Measurements from ENCODE around the gene CHD9.
A peak's percentile ranks its signal among the peaks of the same experiment; 100 is the strongest.
"Not testable (repeated sequence)": the region's sequence is repeated elsewhere in the genome, so short reads cannot be mapped to it uniquely, and the experiment has no call there.

CHD9 gene

DNA sequence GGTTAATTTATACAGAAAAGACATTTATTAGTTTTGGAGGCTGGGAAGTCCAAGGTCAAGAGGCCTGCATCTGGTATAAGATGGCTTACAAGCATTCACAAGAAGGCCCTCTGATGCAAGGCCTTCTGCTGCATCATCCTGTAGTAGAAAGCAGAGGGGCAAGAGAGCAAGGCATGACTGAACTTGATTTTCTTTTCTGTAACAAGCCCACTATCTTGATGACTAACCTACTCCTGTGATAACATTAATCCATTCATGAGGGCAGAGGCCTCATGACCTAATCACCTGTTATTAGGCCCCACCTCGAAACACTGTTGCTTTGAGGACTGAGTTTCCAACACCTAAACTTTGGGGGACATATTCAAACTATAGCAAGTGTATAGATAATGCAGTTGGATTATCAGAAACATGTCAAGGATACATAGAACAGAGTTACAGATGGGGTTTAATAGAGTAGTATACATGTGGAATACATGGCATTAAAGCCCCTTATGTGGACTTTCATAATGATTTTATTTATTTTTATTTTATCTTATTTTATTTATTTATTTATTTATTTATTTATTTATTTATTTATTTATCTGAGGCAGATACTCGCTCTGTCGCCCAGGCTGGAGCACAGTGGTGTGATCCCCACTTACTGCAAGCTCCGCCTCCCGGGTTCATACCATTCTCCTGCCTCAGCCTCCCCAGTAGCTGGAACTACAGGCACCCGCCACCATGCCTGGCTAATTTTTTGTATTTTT lies 88.2 kb downstream of the CHD9 start:
- DNase-seq, result no peak

DNA sequence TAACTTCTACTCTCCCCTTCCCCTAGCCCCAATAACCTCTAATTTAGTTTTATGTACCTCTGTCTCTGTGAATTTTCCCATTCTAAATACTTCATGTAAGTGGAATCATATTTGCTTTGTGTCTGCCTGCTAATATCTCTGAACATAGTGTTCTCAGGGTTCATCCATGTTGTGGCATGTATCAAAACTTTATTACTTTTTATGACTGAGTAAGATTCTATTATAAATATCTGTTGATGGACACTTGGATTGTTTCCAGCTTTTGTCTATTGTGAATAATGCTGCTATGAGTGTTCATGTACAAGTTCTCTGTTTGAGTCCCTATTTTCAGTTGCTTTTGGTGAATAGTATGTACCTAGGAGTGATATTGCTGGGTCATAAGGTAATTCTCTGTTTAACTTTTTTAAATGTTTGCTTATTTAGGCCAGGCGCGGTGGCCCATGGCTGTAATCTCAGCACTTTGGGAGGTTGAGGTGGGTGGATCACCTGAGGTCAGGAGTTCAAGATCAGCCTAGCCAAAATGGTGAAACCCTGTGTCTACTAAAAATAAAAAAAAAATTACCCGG lies 92.8 kb downstream of the CHD9 start:
- no peak for DNase-seq

DNA sequence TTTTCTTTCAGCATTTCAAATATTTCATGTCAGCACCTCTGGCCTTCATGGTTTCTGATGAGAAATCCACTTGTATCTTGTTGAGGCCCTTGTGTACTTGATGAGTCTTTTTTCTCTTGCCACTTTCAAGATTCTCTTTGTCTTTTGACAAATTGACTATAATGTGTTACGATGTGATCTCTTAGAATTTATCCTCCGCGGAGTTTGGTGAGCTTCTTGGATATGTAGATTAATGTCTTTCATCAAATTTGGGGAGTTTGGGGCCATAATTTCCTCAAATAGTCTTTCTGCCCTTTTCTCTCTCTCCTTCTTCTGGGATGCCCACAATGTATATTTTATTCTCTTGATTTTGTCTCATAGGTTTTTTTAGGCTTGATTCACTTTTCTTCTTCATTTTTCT lies 96.0 kb downstream of the CHD9 start:
- no peak for DNase-seq

DNA sequence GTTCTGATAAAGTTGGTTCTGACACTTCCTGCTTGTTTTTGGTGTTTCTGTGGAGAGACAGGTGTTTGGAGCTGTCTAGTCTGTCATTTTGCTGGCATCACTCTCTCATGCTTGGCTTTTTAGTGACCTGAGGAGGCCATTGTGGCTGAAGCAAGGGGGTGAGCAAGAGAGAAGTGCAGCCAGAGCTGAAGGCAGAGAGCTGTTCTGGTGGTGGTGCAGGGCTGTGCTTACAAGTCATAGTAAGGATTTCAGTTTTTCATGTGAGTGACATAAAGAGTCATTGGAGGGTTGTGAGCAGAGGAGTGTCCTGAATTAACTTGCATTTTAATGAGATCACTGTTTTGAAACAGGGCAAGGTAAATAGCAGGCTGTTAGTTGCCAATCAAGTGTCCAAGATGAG lies 97.5 kb downstream of the CHD9 start:
- no peak for DNase-seq

DNA sequence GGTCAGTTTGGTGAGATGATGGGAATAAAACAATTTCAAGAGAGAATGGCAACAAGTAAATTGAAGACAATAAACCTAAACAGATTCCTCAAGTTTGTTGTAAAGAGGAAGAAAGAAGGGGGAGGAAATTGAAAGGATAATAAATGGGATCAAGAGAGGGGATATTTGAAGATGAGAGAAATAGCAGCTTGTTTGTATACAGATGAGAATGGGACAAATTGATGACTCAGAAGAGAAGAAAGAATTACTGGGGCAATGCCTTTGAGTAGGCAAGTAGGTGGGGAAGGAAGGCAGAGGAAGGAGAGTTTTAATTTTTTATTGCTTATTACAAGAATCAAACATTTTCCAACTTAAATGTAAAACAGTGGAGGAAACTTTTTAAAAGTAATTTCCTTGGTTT lies 98.3 kb downstream of the CHD9 start:
- no peak for DNase-seq

DNA sequence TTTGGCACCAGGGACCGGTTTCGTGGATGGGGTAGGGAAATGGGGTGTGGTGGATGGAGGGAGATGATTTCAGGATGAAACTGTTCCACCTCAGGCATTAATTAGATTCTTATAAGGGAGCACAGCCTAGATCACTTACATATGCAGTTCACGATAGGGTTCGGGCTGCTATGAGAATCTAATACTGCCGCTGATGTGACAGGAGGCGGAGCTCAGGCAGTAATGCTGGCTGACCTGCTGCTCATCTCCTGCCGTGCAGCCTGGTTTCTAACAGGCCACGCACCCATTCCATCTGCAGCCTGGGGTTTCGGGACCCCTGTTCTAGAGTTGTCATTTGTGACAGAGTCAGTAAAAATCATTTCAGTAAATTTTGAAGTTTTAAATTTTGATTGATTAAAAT lies 99.7 kb downstream of the CHD9 start:
- DNase-seq, result no peak

DNA sequence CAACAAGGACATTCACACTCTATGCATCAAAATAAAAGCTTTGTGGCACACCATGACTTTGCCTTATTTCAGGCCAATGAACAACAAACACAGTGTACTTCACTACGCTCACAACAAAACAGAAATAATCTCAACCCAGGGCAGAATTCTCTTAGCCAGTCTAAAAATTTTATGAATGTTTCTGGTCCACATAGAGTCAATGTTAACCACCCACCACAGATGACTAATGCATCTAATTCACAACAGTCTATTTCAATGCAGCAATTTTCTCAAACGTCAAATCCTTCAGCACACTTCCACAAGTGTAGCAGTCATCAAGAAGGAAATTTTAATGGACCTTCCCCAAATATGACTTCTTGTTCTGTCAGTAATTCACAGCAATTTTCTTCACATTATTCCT lies 101.7 kb downstream of the CHD9 start:
- no peak for DNase-seq

DNA sequence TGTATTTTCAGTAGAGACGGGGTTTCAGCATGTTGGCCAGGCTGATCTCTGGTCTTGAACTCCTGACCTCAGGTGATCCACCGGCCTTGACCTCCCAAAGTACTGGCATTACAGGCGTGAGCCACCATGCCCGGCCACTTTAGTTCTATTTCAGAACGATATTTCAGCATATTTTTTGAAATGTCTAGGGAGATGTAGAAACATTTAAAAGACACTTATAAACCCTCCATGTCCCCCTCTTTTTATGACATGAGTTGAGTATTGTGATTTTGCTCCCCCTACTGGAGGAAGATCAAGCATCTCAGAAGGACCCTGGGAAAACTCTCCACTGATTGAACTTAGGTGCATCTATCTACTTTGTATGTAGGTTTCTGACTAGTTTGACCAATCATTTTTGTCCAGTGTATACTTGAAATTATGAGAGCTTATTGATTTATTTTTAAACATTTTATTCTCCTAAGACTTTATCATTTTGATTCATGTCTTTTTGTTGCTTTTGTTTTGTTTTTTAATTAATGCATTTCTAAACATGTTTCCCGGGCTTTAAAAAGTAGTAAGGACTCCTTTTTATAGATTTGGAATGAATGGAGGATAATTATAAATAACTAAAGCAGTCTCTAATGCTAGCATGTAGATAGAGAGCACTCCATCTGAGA lies 105.1 kb downstream of the CHD9 start:
- DNase-seq, result peak; percentile 62

DNA sequence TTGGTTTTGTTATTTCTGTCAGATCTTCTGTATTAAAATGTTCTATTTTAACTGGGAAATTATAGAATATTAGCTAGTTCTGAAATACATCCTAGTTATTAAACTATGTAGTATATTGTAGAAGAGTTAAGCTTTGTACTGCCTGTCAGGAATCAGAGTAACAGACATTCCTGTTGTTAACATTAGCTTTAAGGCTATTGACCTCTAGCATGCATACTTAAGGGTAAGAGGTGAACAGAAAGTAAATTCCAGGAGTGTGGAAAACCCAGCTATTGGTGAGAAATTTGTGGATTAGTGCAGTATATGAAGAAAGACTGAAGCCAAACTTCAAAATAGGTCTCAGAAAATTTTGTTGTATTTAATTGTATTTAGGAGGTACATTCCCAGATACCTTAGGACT lies 111.3 kb downstream of the CHD9 start:
- no peak for DNase-seq

DNA sequence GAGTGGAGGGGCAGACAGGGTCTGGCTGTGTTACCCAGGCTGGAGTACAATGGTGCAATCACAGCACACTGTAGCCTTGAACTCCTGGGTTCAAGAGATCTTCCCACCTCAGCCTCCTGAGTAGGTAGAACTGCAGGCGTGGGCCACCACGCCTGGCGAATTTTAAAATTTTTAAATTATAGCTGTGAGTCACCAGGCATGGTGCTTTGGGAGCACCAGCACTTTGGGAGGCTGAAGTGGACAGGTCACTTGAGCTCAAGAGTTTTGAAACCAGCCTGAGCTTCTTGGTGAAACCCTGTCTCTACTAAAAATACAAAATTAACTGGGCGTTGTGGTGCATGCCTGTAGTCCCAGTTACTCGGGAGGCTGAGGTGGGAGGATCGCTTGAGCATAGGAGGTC lies 114.0 kb downstream of the CHD9 start:
- DNase-seq, result no peak

DNA sequence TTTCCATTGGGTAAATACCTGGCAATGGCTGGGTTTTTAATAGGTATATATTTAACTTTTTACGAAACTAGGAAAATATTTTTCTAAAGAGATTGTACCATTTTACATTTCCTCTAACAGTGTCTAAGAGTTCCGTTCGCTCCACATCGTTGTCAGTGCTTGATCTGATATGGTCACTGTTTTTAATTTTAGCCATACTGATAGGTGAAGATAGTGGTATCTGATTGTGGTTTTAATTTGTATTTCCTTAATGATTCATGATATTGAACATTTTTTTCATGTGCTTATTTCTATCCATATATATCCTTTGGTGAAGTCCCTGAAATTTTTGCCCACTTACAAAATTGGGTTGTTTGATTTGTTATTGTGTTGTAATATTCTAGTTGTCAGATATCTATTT lies 117.7 kb downstream of the CHD9 start:
- no peak for DNase-seq

DNA sequence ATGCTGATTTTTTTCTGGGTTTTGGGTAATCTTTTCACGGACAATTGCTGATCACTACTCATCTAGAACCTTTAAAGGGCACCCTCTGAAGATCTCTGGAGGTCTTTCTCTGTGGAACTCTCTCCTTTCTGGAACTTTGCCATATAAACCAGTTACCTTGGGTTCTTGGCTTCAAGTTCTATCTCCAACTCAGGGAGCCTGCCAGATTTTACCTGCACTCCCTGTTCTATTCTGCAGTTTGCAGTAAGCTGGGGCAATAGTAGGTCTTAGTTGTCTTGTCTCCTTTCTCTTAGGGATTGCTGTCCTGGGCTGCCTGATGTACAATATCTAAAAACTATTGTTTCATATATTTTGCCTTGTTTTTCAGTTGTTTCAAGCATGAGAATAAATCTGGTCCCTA lies 120.3 kb downstream of the CHD9 start:
- no peak for DNase-seq

DNA sequence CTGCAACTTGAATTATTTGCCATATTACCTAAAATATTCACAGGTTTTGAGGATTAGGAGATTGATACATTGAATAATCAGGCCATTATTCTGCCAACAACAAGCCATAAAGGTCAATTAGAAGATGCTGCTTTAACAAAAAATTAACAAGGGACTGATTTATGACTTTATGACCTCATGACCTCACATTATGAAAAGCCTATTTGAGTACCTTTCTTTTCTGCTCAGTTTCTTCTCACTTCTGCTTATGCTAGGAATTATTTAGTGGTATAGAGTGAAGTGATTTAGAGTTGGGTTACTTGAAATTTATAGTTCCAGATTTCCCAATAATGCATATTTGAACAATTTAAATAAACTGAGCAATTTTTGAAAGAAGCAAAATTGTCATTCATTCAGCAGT lies 121.6 kb downstream of the CHD9 start:
- no peak for DNase-seq

DNA sequence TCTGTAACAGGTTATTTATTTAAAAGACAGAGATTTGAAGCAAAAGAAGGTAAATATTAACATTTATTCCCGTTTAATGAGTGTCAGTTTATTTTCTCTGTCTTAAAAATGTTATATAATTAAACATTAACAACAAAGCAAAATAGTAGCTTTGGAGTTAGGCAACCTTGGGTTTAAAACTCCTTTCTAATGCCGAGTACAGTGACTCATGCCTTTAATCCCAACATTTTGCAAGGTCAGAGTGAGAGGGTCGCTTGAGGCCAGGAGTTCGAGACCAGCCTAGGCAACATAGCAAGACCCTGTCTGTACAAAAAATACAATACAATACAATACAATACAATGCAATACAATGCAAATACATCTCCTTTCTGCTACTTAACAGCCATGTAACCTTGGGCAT lies 128.7 kb downstream of the CHD9 start:
- no peak for DNase-seq

DNA sequence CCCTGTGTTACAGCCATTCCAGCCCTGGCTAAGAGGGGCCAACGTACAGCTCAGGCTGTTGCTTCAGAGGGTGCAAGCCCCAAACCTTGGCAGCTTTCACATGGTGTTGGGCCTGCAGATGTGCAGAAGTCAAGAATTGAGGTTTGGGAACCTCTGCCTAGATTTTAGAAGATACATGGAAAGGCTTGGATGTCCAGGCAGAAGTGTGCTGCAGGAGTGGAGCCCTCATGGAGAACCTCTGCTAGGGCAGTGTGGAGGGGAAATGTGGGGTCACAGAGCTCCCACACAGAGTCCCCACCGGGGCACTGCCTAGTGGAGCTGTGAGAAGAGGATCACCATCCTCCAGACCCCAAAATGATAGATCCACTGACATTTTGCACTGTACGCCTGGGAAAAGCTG lies 130.9 kb downstream of the CHD9 start:
- DNase-seq, result not testable (repeated sequence)

DNA sequence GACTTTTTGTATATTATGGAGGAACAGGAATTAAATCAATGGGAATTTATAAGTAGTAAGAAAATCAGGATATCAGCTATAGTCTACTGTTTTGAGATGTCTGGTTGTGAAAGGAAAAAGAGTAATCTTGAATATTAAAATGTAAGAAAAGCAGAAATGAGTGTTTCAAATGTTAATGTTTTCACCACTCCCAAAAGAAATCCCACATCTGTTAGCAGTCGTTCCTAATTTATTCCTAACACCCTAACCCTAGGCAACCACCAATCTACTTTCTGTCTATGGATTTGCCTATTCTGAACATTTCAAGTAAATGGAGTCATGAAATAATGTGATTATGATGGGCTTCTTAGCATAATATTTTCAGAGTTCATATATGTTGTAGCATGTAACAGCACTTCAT lies 133.0 kb downstream of the CHD9 start:
- no peak for DNase-seq

DNA sequence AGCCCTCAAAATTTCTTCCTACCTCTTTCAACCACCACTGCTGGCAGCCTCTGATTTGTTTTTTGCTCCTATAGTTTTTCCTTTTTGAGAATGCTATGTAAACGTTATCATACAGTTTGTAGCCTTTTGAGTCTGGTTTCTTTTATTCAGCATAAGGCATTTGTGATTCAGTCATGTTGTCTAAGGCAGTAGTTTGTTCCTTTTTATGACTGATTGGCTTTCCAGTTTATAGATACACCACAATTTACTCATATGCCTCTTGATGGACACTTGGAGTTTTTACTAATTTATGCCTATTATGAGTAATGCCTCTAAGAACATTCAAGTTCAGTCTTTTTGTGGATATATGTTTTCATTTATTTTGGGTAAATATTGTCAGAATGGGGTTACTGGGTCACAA lies 136.6 kb downstream of the CHD9 start:
- DNase-seq, result peak; percentile 25

DNA sequence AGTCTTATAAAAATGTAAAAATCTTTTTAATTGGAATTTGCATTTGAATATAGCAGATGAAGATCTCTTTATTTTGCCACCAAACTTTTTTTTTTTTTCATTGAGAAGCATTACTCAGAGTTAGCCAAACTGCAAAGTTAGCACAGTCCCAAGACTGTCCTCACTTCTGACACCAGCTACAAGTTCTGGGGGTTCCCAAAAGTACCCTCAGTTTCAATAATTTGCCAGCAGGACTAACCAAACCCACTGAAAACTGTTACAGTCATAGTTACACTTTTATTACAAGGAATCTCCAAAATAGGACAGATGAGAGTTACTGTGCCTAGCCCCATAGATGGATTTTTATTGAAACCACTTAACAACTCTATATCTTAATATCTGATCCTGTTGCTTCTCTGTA lies 144.1 kb downstream of the CHD9 start:
- DNase-seq, result no peak

DNA sequence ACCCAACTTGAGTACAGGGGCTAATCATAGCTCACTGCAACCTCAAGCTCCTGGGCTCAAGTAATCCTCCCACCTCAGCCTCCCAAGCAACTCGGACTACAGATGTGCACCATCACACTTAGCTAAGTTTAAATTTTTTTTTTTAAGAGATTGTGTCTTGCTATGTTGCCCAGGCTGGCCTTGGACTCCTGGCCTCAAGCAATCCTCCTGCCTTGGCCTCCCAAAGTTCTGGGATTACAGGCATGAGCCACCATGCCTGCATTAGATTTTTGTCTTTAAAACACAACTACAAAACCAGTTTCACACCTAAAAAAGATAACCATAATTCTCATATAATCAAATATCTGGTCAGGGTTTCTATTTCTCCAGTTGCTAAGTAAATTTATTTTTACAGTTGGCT lies 147.1 kb downstream of the CHD9 start:
- DNase-seq, result no peak

DNA sequence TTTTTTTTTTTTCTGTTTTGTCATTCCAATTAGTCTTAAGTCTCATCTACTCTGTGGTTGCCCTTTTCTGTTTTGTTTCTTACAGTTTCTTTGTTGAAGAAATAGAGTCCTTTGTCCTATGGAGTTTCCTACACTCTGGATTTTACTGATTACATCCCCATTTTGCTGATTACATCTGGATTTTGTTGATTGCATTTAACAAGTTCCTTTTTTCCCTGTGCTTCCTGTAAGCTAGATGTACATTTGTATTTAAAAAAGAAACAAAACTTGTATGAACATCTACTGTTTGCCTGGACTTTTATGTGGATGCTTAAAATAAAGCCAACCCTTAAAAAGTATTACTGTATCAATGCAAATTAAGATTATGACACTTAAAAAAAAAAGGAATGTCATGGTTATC lies 147.6 kb downstream of the CHD9 start:
- peak; percentile 4 for DNase-seq

DNA sequence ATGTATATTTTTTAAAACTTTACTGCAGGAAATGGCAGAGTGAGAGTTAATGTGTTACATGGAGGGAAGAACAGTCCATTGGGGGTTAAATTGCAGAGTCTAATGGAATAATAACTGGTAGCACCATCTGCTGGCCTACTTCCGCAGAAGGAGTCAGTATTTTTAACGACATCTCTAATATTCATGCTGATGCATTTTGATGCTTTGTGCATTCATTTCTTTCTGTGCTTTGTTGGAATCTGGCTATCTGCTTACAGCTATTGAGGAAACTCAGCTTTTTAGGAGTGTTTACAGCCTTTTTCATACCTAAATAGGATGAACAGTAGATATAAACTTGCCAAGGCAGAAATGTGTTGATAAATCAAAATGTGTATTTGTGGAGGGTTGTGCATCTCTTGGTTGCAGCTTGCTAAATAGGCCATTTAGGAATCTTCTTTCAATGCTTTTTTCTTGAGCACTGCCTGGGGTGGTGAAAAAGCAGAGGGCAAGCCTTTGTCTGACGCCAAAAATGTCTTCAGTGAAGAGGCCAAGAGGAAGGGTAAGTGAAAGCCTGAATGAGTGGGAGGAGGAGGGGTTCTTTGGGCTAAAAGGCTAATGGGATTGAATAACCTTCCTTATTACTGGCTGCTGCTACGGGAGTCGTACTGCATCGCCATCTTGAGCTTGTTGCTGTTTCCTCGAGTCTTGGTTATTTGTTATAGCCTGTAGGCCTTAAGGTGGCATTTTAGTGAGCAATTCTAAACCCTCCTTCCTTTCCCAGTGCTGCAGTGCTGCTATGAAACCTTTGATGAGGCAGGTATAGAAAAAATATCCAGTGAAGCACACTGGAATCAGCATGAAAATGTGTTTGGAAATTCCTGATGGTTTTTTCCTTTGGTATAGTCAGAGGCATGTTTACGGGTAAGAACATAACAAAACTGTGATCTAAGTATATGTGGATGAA lies 153.3 kb downstream of the CHD9 start:
- peak; percentile 85 for DNase-seq

DNA sequence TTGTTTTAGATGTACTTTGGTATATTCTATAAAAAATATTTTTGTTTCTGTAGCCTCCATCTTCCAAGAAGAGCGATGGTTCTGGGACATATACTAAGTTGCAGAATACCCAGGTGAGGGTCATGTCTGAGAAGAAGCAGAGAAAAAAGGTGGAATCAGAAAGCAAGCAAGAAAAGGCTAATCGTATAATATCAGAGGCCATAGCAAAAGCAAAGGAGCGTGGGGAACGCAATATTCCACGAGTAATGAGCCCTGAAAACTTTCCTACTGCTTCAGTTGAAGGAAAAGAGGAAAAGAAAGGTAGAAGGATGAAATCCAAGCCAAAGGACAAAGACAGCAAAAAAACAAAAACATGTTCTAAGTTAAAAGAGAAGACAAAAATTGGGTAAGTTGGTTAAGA lies 154.6 kb downstream of the CHD9 start:
- peak; percentile 24 for DNase-seq

DNA sequence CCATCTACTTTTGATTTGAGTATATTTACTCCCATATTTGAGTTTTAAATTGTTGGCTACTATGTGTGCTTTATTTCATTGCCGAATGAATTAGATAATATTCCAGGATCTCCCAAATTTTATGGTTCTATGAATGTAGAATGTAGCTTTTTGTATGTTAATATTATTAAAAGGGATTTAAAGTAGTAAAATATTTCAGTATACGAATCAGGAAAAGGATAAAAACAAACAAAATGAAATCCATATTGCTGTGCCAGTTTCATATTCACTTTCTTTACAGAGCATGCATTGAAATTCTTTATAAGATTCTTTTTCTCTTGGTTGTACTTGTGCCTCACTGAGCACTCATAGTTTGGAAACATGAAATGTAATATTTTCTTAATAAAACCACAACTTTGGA lies 155.1 kb downstream of the CHD9 start:
- DNase-seq, result peak; percentile 47

DNA sequence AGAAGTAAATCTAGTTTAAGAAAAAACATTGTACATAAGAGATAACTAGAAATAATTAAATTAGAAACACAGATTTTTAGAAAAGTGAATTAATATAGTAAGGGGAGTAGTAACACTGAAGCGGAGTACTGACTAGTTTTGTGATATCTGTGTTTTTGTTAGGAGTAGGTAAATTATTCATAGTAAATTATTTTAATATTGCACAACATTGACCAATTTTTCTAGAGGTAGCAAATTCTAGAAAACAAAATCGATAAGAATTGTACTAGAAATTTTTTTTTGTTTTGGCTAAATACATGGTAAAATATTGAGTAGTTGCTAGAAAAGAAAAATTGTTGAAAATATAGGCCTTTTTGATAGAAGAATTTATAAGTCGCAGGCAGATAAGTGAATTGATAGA lies 156.5 kb downstream of the CHD9 start:
- DNase-seq, result peak; percentile 18
